Osteocyte (in vitro differentiated cells): ENCODE measurements around the gene MBL2. TPM values are rescaled to one million over a fixed set of nuclear protein-coding genes. Genes with fewer than 3 reads are reported as not detected.

Experiments used
- DNase-seq: peaks from one replicate; pipeline ENCODE4 v3.0.0; 2021; ENCODE audit warnings: mixed read lengths; ENCODE audit not compliant: unreplicated experiment; ENCODE audit errors: extremely low spot score
- H3K27ac Mint-ChIP-seq: one replicate; pipeline ENCODE4 v1.8.0; 2021; ENCODE audit warnings: mild to moderate bottlenecking, mixed read lengths; ENCODE audit not compliant: unreplicated experiment
- H3K27me3 Mint-ChIP-seq: one replicate; pipeline ENCODE4 v1.8.0; 2021; ENCODE audit warnings: mixed read lengths; ENCODE audit not compliant: unreplicated experiment
- H3K36me3 Mint-ChIP-seq: one replicate; pipeline ENCODE4 v1.8.0; 2021; ENCODE audit warnings: mixed read lengths; ENCODE audit not compliant: unreplicated experiment
- H3K4me1 Mint-ChIP-seq: one replicate; pipeline ENCODE4 v1.8.0; 2021; ENCODE audit warnings: mixed read lengths; ENCODE audit not compliant: unreplicated experiment
- H3K4me3 Mint-ChIP-seq: one replicate; pipeline ENCODE4 v1.8.0; 2021; ENCODE audit warnings: mild to moderate bottlenecking, moderate library complexity, mixed read lengths; ENCODE audit not compliant: unreplicated experiment
- H3K9me3 Mint-ChIP-seq: one replicate; pipeline ENCODE4 v1.8.0; 2021; ENCODE audit warnings: mixed read lengths; ENCODE audit not compliant: unreplicated experiment
- total RNA-seq: library from RNA; stranded (reverse); gene quantifications from 2 replicates; pipeline ENCODE4 v1.2.1, GENCODE V29; 2021
- TF ChIP-seq, protein P1 (sequence below): fragments of 200-600 bp; sonication (generic); IDR thresholded peaks from 2 replicates; pipeline ENCODE4 v1.5.0; 2021; ENCODE audit warnings: antibody characterized with exemption, mild to moderate bottlenecking, moderate library complexity

The MBL2 gene
- total RNA-seq, 1 donor from 2014 or later = not detected

- TF ChIP-seq, protein P1, sequence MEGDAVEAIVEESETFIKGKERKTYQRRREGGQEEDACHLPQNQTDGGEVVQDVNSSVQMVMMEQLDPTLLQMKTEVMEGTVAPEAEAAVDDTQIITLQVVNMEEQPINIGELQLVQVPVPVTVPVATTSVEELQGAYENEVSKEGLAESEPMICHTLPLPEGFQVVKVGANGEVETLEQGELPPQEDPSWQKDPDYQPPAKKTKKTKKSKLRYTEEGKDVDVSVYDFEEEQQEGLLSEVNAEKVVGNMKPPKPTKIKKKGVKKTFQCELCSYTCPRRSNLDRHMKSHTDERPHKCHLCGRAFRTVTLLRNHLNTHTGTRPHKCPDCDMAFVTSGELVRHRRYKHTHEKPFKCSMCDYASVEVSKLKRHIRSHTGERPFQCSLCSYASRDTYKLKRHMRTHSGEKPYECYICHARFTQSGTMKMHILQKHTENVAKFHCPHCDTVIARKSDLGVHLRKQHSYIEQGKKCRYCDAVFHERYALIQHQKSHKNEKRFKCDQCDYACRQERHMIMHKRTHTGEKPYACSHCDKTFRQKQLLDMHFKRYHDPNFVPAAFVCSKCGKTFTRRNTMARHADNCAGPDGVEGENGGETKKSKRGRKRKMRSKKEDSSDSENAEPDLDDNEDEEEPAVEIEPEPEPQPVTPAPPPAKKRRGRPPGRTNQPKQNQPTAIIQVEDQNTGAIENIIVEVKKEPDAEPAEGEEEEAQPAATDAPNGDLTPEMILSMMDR = no peak
- H3K36me3 Mint-ChIP-seq = no peaks in the 10 kb centered on the region
- no peaks in the 10 kb centered on the region for H3K4me1 Mint-ChIP-seq
- H3K27ac Mint-ChIP-seq = no peak overlapping the region
- no peak overlapping the region for H3K4me3 Mint-ChIP-seq
- H3K9me3 Mint-ChIP-seq = no peaks in the 10 kb centered on the region
- peaks cover 12% of the 10 kb centered on the region for H3K27me3 Mint-ChIP-seq
- no peak for DNase-seq
These were observed 38.2 kb upstream of the MBL2 start for GRCh38 chr10:52810761-52811160.

- H3K27me3 Mint-ChIP-seq = peaks cover 11% of the 10 kb centered on the region
- H3K4me3 Mint-ChIP-seq = no peak overlapping the region
- no peaks in the 10 kb centered on the region for H3K36me3 Mint-ChIP-seq
- DNase-seq = no peak
- H3K27ac Mint-ChIP-seq = no peak overlapping the region
- H3K9me3 Mint-ChIP-seq = no peaks in the 10 kb centered on the region
- no peaks in the 10 kb centered on the region for H3K4me1 Mint-ChIP-seq
- TF ChIP-seq, protein P1 = no peak
These were observed 35.2 kb upstream of the MBL2 start for GRCh38 chr10:52807803-52808202.

DNA sequence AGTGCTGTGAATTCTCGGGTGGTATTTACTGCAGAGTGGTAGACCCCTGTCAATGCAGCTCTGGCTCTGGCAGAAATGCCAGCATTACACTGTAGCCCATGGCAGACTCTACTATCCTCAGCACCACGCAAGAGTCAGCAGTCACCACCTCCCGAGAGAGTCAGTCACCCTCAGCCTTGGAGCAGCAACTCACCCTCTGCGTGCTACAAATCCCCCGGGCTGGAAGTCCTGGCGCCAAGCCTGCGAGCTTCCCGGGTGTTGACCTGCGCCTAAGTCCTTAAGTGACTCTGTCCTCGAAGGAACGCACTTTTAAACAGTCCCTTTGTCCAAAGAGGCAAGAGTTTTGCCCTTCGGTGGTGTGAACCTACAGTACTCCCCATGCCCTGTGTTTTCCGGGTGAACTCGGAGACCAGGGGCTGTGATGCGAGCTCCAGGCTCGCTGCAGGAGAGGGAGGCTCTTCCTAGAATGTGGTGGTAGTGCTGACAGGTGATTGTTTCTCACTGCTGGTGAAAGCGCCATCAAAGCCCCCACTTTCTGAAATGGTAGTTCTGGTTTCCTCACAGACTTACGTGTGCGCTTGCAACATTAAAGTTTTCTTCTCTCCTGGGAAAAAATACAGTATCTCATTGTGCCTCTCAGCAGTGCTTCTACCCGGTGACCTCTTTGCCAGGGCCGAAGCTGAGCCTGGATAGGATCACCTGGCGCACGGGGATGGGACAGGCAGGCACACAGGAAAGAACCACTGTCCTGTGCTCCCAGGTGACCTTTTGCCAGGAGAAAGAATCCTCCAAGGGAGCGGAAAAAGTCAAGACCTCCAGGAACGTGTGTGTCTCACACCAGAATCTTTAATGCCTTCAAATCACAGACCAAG is 33.1 kb upstream of the MBL2 start:
- Mint-ChIP-seq H3K27me3 (peaks cover 11% of the 10 kb centered on the region), H3K27ac (no peak overlapping the region), H3K4me1 (peaks cover 4% of the 10 kb centered on the region), H3K4me3 (no peak overlapping the region), H3K9me3 (peaks cover 3% of the 10 kb centered on the region), H3K36me3 (no peaks in the 10 kb centered on the region)
- TF ChIP-seq, protein P1 = no peak
- no peak for DNase-seq

DNA sequence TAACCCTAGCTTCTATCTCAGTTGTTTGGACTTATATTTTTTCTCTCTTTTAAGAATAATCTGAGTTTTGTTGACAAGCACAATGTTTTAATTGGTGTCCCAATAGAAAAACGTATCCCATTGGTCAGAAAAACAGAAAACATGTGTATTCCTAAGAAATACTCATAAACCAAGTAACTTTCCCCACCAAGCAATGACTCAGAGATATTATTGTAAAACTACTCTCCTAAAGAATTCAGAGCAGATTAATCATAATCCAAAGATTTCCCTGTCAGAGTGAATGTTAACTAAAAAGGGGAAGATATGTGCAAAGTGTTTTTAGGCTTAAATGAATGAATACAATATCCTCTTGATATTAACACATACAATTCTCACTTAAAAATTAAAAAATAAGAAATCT is 29.4 kb upstream of the MBL2 start:
- Mint-ChIP-seq H3K4me1 (peaks cover 4% of the 10 kb centered on the region), H3K27me3 (peaks cover 43% of the 10 kb centered on the region), H3K27ac (no peak overlapping the region), H3K4me3 (no peak overlapping the region), H3K36me3 (no peaks in the 10 kb centered on the region), H3K9me3 (peaks cover 18% of the 10 kb centered on the region)
- no peak for DNase-seq
- TF ChIP-seq, protein P1 = no peak

DNA sequence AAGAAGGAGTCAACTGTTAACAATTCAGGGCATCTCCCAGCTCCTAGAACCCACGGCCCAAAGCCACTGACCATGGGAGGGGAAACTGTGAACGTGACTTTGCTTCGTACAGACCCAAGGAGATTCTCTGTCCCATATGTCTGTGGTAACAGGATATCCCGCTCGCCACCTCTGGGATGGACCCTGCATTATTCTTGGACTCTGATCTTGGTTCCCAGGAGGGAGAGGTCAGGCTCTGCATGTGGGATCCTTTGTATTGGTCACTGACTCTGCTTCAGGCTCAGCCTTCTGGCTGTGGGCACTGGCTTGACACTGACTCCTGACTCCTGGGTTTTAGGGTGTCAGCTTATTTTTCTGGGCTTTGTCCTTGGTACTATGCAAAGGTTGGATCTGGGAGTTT is 13.5 kb upstream of the MBL2 start:
- Mint-ChIP-seq H3K9me3 (no peaks in the 10 kb centered on the region), H3K27ac (no peak overlapping the region), H3K27me3 (peaks cover 21% of the 10 kb centered on the region), H3K4me1 (no peaks in the 10 kb centered on the region), H3K4me3 (no peak overlapping the region), H3K36me3 (no peaks in the 10 kb centered on the region)
- TF ChIP-seq, protein P1 = no peak
- no peak for DNase-seq
